ENCODE data around the gene CLSTN2.

CLSTN2 gene

GRCh38 chr3:139935016-139935865 lies at the start of gene CLSTN2:
Gene CLSTN2, plus strand, starts transcription at chr3:139935185.
- no peak for DNase-seq (ENCODE audit: low spot score)

- DNase-seq (ENCODE audit: low spot score), result no peak
These were observed 47.6 kb upstream of the CLSTN2 start for GRCh38 chr3:139887431-139887830.

GRCh38 chr3:139888561-139889140 lies 46.3 kb upstream of the CLSTN2 start:
- no peak for DNase-seq (ENCODE audit: low spot score)

- no peak for DNase-seq (ENCODE audit: low spot score)
These were observed 41.6 kb upstream of the CLSTN2 start for GRCh38 chr3:139893267-139893962.

GRCh38 chr3:139893963-139894642 lies 40.9 kb upstream of the CLSTN2 start:
- no peak for DNase-seq (ENCODE audit: low spot score)

GRCh38 chr3:139894643-139894989 lies 40.4 kb upstream of the CLSTN2 start:
- no peak for DNase-seq (ENCODE audit: low spot score)

- DNase-seq (ENCODE audit: low spot score), result no peak
These were observed 37.2 kb upstream of the CLSTN2 start for GRCh38 chr3:139897759-139898158.

- no peak for DNase-seq (ENCODE audit: low spot score)
These were observed 28.6 kb upstream of the CLSTN2 start for GRCh38 chr3:139906418-139906817.

- no peak for DNase-seq (ENCODE audit: low spot score)
These were observed 25.2 kb upstream of the CLSTN2 start for GRCh38 chr3:139909811-139910210.

GRCh38 chr3:139916271-139916670 lies 18.7 kb upstream of the CLSTN2 start:
- no peak for DNase-seq (ENCODE audit: low spot score)

GRCh38 chr3:139917226-139917785 lies 17.7 kb upstream of the CLSTN2 start:
- no peak for DNase-seq (ENCODE audit: low spot score)

- no peak for DNase-seq (ENCODE audit: low spot score)
These were observed 6.1 kb upstream of the CLSTN2 start for GRCh38 chr3:139928708-139929505.

GRCh38 chr3:139930211-139930610 lies 4.8 kb upstream of the CLSTN2 start:
- DNase-seq (ENCODE audit: low spot score), result no peak

- no peak for DNase-seq (ENCODE audit: low spot score)
These were observed 1.2 kb upstream of the CLSTN2 start for GRCh38 chr3:139933766-139934165.

GRCh38 chr3:139934613-139935015 lies 371 bp upstream of the CLSTN2 start:
- no peak for DNase-seq (ENCODE audit: low spot score)

- DNase-seq (ENCODE audit: low spot score), result no peak
These were observed 1.2 kb downstream of the CLSTN2 start for GRCh38 chr3:139935866-139936817.

- no peak for DNase-seq (ENCODE audit: low spot score)
These were observed 2.8 kb downstream of the CLSTN2 start for GRCh38 chr3:139937674-139938279.

- DNase-seq (ENCODE audit: low spot score), result no peak
These were observed 4.8 kb downstream of the CLSTN2 start for GRCh38 chr3:139939681-139940190.

- DNase-seq (ENCODE audit: low spot score), result no peak
These were observed 5.6 kb downstream of the CLSTN2 start for GRCh38 chr3:139940622-139941021.

- DNase-seq (ENCODE audit: low spot score), result no peak
These were observed 6.6 kb downstream of the CLSTN2 start for GRCh38 chr3:139941580-139941979.
